Cardiac muscle cell (in vitro differentiated cells and primary cell): Measurements from ENCODE around the gene COPB2. TPM values are rescaled to one million over a fixed set of nuclear protein-coding genes. Genes with fewer than 3 reads are reported as not detected.
"Not testable (repeated sequence)": the region's sequence is repeated elsewhere in the genome, so short reads cannot be mapped to it uniquely, and the experiment has no call there.

ENCODE experiments used
- DNase-seq, 2 donors: peaks; one replicate each; pipeline versions ENCODE4 v3.0.0 to v3.0.0-alpha.2; 2010 to 2017; ENCODE audit warnings: low read depth in 1 of 2, low spot score in 1 of 2
- H3K27ac ChIP-seq: fragments of 200-600 bp; sonication (generic); 2 replicates; pipeline ENCODE4 v1.5.1; 2016
- H3K27me3 ChIP-seq: fragments of 200-600 bp; sonication (generic); 2 replicates; pipeline ENCODE4 v1.6.0; 2016; ENCODE audit warnings: control low read depth
- H3K36me3 ChIP-seq: fragments of 200-600 bp; sonication (generic); 2 replicates; pipeline ENCODE4 v1.5.1; 2016; ENCODE audit warnings: control low read depth
- H3K4me1 ChIP-seq: fragments of 200-600 bp; sonication (generic); 2 replicates; pipeline ENCODE4 v1.8.1; 2017; ENCODE audit warnings: low read depth, mild to moderate bottlenecking, mixed run types
- H3K4me3 ChIP-seq: fragments of 200-600 bp; sonication (generic); 2 replicates; pipeline ENCODE4 v1.5.1; 2016; ENCODE audit warnings: mild to moderate bottlenecking
- H3K9me3 ChIP-seq: fragments of 200-600 bp; sonication (generic); 2 replicates; pipeline ENCODE4 v1.5.1; 2017; ENCODE audit warnings: low read depth, mild to moderate bottlenecking, control low read depth
- polyA plus RNA-seq: library from polyadenylated mRNA; unstranded; fragments of >200 nt; fragmentation: Nextera tagmentation; extraction: Ambion mirVana; gene quantifications from 2 replicates; pipeline ENCODE4 v1.2.1, GENCODE V29; 2016
- total RNA-seq: library from RNA; depleted of rRNA; stranded (reverse); fragments of >200 nt; gene quantifications from 2 replicates; pipeline ENCODE4 v1.2.3, GENCODE V29; 2016
- TF ChIP-seq, protein P1 (sequence below): IDR thresholded peaks from 2 replicates; pipeline ENCODE4 v1.5.1; 2012; ENCODE audit warnings: low read depth, mild to moderate bottlenecking, low read length

Gene COPB2
- total and polyA plus RNA-seq, 2 experiments from 2014 or later = 87.3 to 166 TPM

DNA sequence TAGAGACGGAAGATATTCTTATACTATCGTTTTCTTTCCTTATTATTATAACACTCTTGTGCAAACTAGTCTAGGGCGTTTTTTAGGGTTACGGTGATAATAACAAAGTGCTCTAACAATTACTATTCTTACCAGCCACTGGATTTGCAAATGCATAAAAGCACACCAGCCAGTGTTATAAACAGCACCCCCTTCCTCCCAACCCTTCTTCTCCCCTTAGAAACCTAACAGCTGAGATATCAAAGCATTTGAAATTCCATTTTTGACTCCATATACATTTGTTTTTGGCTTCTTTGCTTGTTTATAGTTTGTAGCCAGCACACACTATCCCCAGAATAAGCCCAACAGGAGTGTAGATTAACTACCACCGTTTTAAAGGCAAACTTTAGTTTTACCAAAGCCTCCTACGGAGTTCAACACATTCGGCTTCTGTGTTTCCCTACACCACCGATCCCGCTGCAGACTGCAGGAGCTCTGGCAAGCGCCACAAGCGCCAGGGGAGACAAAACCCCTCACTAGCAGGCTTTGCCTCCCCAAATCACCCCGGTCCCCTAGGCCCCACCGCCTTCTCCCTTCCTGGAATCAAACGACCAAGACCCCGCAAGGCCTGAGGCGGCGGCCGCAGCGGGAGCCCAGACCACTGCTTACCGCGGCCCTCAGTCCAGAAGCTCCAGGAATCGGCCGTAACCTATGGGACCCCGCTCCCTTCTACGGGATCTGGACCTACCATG lies 461 bp downstream of the COPB2 start:
- peaks cover 4% of the 10 kb centered on the region for H3K36me3 ChIP-seq
- peaks cover 27% of the 10 kb centered on the region for H3K4me1 ChIP-seq
- TF ChIP-seq, protein P1, sequence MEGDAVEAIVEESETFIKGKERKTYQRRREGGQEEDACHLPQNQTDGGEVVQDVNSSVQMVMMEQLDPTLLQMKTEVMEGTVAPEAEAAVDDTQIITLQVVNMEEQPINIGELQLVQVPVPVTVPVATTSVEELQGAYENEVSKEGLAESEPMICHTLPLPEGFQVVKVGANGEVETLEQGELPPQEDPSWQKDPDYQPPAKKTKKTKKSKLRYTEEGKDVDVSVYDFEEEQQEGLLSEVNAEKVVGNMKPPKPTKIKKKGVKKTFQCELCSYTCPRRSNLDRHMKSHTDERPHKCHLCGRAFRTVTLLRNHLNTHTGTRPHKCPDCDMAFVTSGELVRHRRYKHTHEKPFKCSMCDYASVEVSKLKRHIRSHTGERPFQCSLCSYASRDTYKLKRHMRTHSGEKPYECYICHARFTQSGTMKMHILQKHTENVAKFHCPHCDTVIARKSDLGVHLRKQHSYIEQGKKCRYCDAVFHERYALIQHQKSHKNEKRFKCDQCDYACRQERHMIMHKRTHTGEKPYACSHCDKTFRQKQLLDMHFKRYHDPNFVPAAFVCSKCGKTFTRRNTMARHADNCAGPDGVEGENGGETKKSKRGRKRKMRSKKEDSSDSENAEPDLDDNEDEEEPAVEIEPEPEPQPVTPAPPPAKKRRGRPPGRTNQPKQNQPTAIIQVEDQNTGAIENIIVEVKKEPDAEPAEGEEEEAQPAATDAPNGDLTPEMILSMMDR = no peak
- no peaks in the 10 kb centered on the region for H3K27me3 ChIP-seq
- H3K27ac ChIP-seq = peak overlapping the region; percentile 97
- H3K4me3 ChIP-seq = peak overlapping the region; percentile 65
- peak in 1 of 2 donors; percentile 14 for DNase-seq
- no peaks in the 10 kb centered on the region for H3K9me3 ChIP-seq

DNA sequence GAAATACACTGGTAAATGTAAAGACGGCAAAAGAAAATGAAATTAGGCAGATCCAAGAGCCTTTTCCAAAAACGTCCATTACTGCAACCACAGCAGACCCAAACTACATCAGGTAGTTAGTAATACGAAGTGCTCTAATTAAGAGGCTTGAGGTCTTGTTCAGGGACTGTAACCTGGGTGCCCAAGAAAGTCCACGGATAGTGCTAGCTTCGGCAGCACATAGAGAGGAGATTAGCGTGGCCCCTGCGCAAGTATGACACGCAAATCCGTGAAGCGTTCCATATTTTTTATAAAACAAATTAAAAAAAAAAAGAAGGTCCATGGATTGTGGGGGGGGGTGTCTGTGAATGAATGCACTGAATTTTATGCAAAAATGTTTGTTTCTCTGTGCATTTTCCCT lies 1.4 kb downstream of the COPB2 start:
- no peak for DNase-seq
- H3K27ac ChIP-seq = no peak overlapping the region

DNA sequence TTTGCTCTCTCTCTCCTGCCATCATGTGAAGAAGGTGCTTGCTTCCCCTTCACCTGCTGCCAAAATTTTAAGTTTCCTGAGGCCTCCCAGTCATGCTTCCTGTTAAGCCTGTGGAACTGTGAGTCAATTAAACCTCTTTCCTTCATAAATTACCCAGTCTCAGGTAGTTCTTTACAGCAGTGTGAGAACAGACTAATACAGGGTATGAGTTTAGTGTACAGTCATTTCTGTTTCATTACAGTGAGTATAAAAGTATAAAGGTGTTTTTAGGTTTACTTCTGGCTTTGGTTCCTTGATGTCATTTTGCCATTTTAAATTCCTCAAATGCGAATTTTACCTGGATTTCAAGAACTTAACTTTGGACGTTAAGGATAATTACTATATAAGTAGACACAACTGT lies 7.2 kb downstream of the COPB2 start:
- H3K4me1 ChIP-seq, H3K9me3 ChIP-seq, H3K27ac ChIP-seq, H3K4me3 ChIP-seq, DNase-seq, H3K27me3 ChIP-seq: not testable (repeated sequence)
- peaks cover 45% of the 10 kb centered on the region for H3K36me3 ChIP-seq

More for the DNA sequence above, 1.4 kb downstream of the COPB2 start:
- H3K4me3 ChIP-seq = peak overlapping the region; percentile 65
- peaks cover 6% of the 10 kb centered on the region for H3K36me3 ChIP-seq
- H3K9me3 ChIP-seq = no peaks in the 10 kb centered on the region
- TF ChIP-seq, protein P1 = no peak
- H3K4me1 ChIP-seq = peaks cover 18% of the 10 kb centered on the region
- H3K27me3 ChIP-seq = no peaks in the 10 kb centered on the region

DNA sequence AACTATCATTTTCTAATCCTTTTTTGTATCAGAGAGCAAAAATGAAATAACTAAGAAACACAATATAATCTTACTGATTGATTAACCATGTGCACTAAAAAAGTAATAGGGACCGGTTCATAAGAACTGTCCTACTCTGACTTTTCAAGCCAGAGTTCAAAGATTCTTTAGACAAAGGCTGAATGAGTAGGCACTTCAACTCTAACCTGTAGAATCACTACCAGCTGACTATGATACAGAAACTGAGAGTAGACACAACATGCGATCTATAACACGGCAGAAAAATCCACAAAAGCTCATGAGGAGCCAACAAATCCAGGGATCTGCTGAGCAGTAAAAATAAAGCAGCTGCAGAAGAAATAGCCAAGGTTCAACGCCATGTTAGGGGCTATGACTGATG lies 8.9 kb downstream of the COPB2 start:
- no peak for DNase-seq
- peaks cover 60% of the 10 kb centered on the region for H3K36me3 ChIP-seq
- no peak overlapping the region for H3K27ac ChIP-seq
- H3K4me3 ChIP-seq = no peak overlapping the region
- TF ChIP-seq, protein P1 = no peak
- no peaks in the 10 kb centered on the region for H3K9me3 ChIP-seq
- H3K27me3 ChIP-seq = no peaks in the 10 kb centered on the region
- no peaks in the 10 kb centered on the region for H3K4me1 ChIP-seq

DNA sequence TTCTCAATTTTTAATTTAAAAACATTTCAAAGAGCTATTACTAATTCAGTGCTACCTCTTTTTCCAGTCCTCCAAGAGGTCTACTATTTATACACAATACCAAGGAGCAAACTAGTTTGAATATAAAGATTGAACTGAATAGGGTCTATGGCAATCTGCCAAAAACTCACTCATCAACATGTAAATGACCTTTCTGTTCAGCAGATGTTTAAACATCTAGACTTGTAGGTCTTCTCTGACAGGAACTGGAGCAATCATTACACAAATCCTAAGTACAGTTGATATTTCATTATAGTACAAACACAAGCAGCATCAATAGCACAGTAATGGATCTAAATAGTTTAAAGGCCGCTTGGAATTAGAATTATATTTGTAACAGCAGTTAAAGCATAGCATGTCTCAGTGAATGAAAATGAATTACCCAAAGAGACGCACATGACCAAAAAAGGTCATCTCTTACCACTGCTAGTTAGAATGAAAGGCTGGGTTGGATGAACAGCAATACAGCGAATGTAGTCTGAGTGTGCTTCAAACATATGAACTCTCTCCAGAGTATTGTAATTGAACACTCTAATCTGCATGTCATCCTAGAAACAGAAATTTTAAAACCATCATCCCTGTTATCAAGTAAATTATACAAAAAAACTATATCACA lies 10.7 kb downstream of the COPB2 start:
- Histone ChIP-seq H3K4me1 (no peaks in the 10 kb centered on the region), H3K36me3 (peaks cover 75% of the 10 kb centered on the region), H3K27me3 (no peaks in the 10 kb centered on the region), H3K4me3 (no peak overlapping the region), H3K9me3 (no peaks in the 10 kb centered on the region), H3K27ac (peak overlapping the region; percentile 2)
- no peak for DNase-seq
- TF ChIP-seq, protein P1 = no peak

DNA sequence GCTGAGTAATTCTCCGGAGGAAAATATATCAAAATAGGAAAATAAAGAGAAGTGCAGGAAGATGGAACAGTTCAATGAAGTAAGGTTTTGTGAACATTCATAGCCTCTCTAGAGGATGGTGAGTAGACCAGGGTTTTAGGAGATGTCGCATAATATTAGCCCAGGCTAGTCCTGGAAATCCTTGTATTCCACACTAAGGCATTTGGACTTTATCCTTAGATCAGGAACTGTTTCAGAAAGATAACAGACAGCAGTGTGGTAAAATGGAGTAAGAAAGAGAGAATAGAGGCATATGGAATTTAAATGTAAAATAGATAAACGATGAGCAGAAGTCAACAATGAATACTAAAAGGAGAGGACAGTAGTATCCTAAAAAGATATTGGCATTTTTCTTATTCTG lies 12.1 kb downstream of the COPB2 start:
- H3K9me3 ChIP-seq = no peaks in the 10 kb centered on the region
- no peak overlapping the region for H3K27ac ChIP-seq
- no peak for DNase-seq
- no peaks in the 10 kb centered on the region for H3K27me3 ChIP-seq
- TF ChIP-seq, protein P1 = no peak
- no peaks in the 10 kb centered on the region for H3K4me1 ChIP-seq
- H3K36me3 ChIP-seq = peaks cover 79% of the 10 kb centered on the region
- no peak overlapping the region for H3K4me3 ChIP-seq
